ENCODE data around the gene TLE2.

The TLE2 gene

DNA sequence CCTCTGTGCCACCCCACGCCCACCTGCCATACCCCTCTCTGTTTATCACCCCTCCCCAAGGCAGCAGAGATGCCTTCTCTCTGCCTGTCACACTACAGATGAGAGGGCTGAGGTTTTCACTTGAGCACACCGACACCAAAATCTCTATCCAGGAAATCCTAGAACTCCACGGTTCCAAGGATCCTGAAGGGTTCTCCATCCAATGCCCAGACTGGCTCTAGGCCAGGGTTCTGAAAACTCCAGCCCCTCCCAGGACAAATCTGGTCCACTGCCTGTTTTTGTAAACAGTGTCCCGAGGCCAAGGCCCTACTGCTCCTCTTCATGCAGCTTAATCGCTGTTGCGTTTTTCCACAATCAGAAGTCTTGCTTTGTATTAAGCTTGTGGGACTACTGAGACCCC lies 20.1 kb downstream of the TLE2 start:
- Histone ChIP-seq H3K9me3 (ENCODE audit: control insufficient read depth, insufficient read depth, low read depth, low read length) (no peaks in the 10 kb centered on the region), H3K9ac (ENCODE audit: low read length) (no peak overlapping the region), H3K4me1 (ENCODE audit: control insufficient read depth, insufficient read depth, low read length) (peaks cover 14% of the 10 kb centered on the region; the same call in 1 of the 2 replicates), H3K4me3 (ENCODE audit: low read depth, low read length) (no peak overlapping the region), H3K36me3 (ENCODE audit: control insufficient read depth, insufficient read depth, low read length) (no peaks in the 10 kb centered on the region), H3K27me3 (ENCODE audit: control insufficient read depth, insufficient read depth, low read length) (peaks cover 26% of the 10 kb centered on the region; the same call in 1 of the 2 replicates), H3K27ac (ENCODE audit: low read depth, low read length) (no peak overlapping the region)

DNA sequence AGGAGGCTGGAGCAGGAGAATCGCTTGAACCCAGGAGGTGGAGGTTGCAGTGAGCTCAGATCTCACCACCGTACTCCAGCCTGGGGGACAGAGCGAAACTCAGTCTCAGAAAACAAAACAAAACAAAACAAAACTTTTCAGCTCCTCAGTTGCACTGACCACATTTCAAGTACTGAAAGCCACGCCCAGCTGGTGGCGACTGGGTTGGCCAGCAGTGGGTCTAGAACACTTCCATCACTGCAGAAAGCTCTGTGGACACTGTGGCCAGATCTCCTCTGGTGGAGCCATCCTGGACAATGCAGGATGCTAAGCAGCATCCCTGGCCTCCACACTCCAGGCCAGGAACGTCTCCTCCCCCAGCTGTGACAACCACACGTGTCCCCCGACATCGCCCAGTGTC lies 21.1 kb downstream of the TLE2 start:
- no peak overlapping the region for H3K9ac ChIP-seq (ENCODE audit: low read length)
- no peak overlapping the region for H3K27ac ChIP-seq (ENCODE audit: low read depth, low read length)
- no peak overlapping the region for H3K4me3 ChIP-seq (ENCODE audit: low read depth, low read length)
- no peaks in the 10 kb centered on the region for H3K36me3 ChIP-seq (ENCODE audit: control insufficient read depth, insufficient read depth, low read length)
- peaks cover 26% of the 10 kb centered on the region; the same call in 1 of the 2 replicates for H3K27me3 ChIP-seq (ENCODE audit: control insufficient read depth, insufficient read depth, low read length)
- H3K4me1 ChIP-seq (ENCODE audit: control insufficient read depth, insufficient read depth, low read length): peaks cover 12% of the 10 kb centered on the region; the same call in 1 of the 2 replicates
- no peaks in the 10 kb centered on the region for H3K9me3 ChIP-seq (ENCODE audit: control insufficient read depth, insufficient read depth, low read depth, low read length)

GRCh38 chr19:3006075-3006767 lies 22.9 kb downstream of the TLE2 start:
- H3K4me3 ChIP-seq (ENCODE audit: low read depth, low read length): no peak overlapping the region
- H3K27ac ChIP-seq (ENCODE audit: low read depth, low read length): no peak overlapping the region
- no peak overlapping the region for H3K9ac ChIP-seq (ENCODE audit: low read length)
- peaks cover 18% of the 10 kb centered on the region; the same call in 1 of the 2 replicates for H3K27me3 ChIP-seq (ENCODE audit: control insufficient read depth, insufficient read depth, low read length)
- H3K4me1 ChIP-seq (ENCODE audit: control insufficient read depth, insufficient read depth, low read length): 0 out of 2 replicates have a peak, but pooled peaks cover 5% of the 10 kb centered on the region
- no peaks in the 10 kb centered on the region for H3K9me3 ChIP-seq (ENCODE audit: control insufficient read depth, insufficient read depth, low read depth, low read length)
- H3K36me3 ChIP-seq (ENCODE audit: control insufficient read depth, insufficient read depth, low read length): no peaks in the 10 kb centered on the region

GRCh38 chr19:3005345-3005744 lies 23.7 kb downstream of the TLE2 start:
- Histone ChIP-seq H3K27me3 (ENCODE audit: control insufficient read depth, insufficient read depth, low read length) (peaks cover 18% of the 10 kb centered on the region; the same call in 1 of the 2 replicates), H3K27ac (ENCODE audit: low read depth, low read length) (no peak overlapping the region), H3K36me3 (ENCODE audit: control insufficient read depth, insufficient read depth, low read length) (no peaks in the 10 kb centered on the region), H3K4me1 (ENCODE audit: control insufficient read depth, insufficient read depth, low read length) (0 out of 2 replicates have a peak, but pooled peaks cover 5% of the 10 kb centered on the region), H3K9me3 (ENCODE audit: control insufficient read depth, insufficient read depth, low read depth, low read length) (no peaks in the 10 kb centered on the region), H3K4me3 (ENCODE audit: low read depth, low read length) (no peak overlapping the region), H3K9ac (ENCODE audit: low read length) (no peak overlapping the region)

GRCh38 chr19:3004522-3004921 lies 24.6 kb downstream of the TLE2 start:
- H3K27ac ChIP-seq (ENCODE audit: low read depth, low read length): no peak overlapping the region
- H3K36me3 ChIP-seq (ENCODE audit: control insufficient read depth, insufficient read depth, low read length): no peaks in the 10 kb centered on the region
- no peak overlapping the region for H3K9ac ChIP-seq (ENCODE audit: low read length)
- no peaks in the 10 kb centered on the region for H3K9me3 ChIP-seq (ENCODE audit: control insufficient read depth, insufficient read depth, low read depth, low read length)
- no peak overlapping the region for H3K4me3 ChIP-seq (ENCODE audit: low read depth, low read length)
- 0 out of 2 replicates have a peak, but pooled peaks cover 5% of the 10 kb centered on the region for H3K4me1 ChIP-seq (ENCODE audit: control insufficient read depth, insufficient read depth, low read length)
- peaks cover 17% of the 10 kb centered on the region; the same call in 1 of the 2 replicates for H3K27me3 ChIP-seq (ENCODE audit: control insufficient read depth, insufficient read depth, low read length)

GRCh38 chr19:3003046-3003445 lies 26.0 kb downstream of the TLE2 start:
- Histone ChIP-seq H3K4me3 (ENCODE audit: low read depth, low read length) (no peak overlapping the region), H3K9me3 (ENCODE audit: control insufficient read depth, insufficient read depth, low read depth, low read length) (no peaks in the 10 kb centered on the region), H3K4me1 (ENCODE audit: control insufficient read depth, insufficient read depth, low read length) (0 out of 2 replicates have a peak, but pooled peaks cover 5% of the 10 kb centered on the region), H3K27ac (ENCODE audit: low read depth, low read length) (no peak overlapping the region), H3K27me3 (ENCODE audit: control insufficient read depth, insufficient read depth, low read length) (peaks cover 13% of the 10 kb centered on the region; the same call in 1 of the 2 replicates), H3K9ac (ENCODE audit: low read length) (no peak overlapping the region), H3K36me3 (ENCODE audit: control insufficient read depth, insufficient read depth, low read length) (no peaks in the 10 kb centered on the region)

- H3K9ac ChIP-seq (ENCODE audit: low read length): no peak overlapping the region
- H3K27ac ChIP-seq (ENCODE audit: low read depth, low read length): no peak overlapping the region
- H3K9me3 ChIP-seq (ENCODE audit: control insufficient read depth, insufficient read depth, low read depth, low read length): no peaks in the 10 kb centered on the region
- 0 out of 2 replicates have a peak, but pooled peaks cover 5% of the 10 kb centered on the region for H3K4me1 ChIP-seq (ENCODE audit: control insufficient read depth, insufficient read depth, low read length)
- H3K27me3 ChIP-seq (ENCODE audit: control insufficient read depth, insufficient read depth, low read length): peaks cover 16% of the 10 kb centered on the region; the same call in 1 of the 2 replicates
- no peak overlapping the region for H3K4me3 ChIP-seq (ENCODE audit: low read depth, low read length)
- no peaks in the 10 kb centered on the region for H3K36me3 ChIP-seq (ENCODE audit: control insufficient read depth, insufficient read depth, low read length)
Observed at GRCh38 chr19:3001235-3001800, 27.8 kb downstream of the TLE2 start.

DNA sequence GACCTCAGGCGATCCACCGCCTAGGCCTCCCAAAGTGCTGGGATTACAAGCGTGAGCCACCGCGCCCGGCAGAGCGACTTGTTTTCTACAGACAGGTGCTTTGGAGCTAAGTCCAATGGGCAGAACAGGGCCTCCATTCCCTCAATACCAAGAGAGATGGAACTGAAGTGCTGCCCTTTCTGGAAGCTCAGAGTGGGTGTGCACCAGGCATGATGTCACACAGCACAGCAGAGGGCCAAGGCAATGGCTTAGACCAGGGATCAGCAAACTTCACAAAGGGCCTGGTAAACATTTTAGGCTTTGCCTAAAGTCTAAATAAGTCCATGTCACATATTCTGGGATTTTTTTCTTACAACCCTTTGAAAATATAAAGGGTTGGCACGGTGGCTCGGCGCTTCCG lies 30.4 kb downstream of the TLE2 start:
- no peak overlapping the region for H3K9ac ChIP-seq (ENCODE audit: low read length)
- H3K4me3 ChIP-seq (ENCODE audit: low read depth, low read length): no peak overlapping the region
- no peaks in the 10 kb centered on the region for H3K36me3 ChIP-seq (ENCODE audit: control insufficient read depth, insufficient read depth, low read length)
- H3K27me3 ChIP-seq (ENCODE audit: control insufficient read depth, insufficient read depth, low read length): peaks cover 8% of the 10 kb centered on the region; the same call in 1 of the 2 replicates
- no peaks in the 10 kb centered on the region for H3K4me1 ChIP-seq (ENCODE audit: control insufficient read depth, insufficient read depth, low read length)
- no peaks in the 10 kb centered on the region for H3K9me3 ChIP-seq (ENCODE audit: control insufficient read depth, insufficient read depth, low read depth, low read length)
- H3K27ac ChIP-seq (ENCODE audit: low read depth, low read length): no peak overlapping the region

DNA sequence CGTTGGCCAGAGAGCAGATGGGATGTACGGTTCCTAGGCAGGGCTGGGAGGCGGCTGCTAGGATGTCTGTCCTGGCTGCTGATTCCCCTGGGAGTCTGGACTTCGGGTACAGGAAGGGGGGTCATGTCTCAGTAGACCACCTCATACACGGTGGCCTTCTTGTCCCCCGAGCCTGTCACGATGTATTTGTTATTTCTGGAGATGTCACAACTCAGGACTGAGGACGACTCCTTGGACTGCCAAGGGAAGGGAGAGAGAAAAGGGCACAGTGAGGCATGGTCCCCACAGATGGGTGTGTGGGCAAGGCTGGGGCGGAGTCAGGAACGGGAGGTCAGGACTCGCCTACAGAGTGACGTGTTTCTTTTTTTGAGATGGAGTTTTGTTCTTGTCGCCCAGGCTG lies 31.4 kb downstream of the TLE2 start:
- no peaks in the 10 kb centered on the region for H3K9me3 ChIP-seq (ENCODE audit: control insufficient read depth, insufficient read depth, low read depth, low read length)
- no peak overlapping the region for H3K27ac ChIP-seq (ENCODE audit: low read depth, low read length)
- H3K4me3 ChIP-seq (ENCODE audit: low read depth, low read length): no peak overlapping the region
- H3K9ac ChIP-seq (ENCODE audit: low read length): no peak overlapping the region
- H3K27me3 ChIP-seq (ENCODE audit: control insufficient read depth, insufficient read depth, low read length): peaks cover 8% of the 10 kb centered on the region; the same call in 1 of the 2 replicates
- H3K36me3 ChIP-seq (ENCODE audit: control insufficient read depth, insufficient read depth, low read length): no peaks in the 10 kb centered on the region
- H3K4me1 ChIP-seq (ENCODE audit: control insufficient read depth, insufficient read depth, low read length): no peaks in the 10 kb centered on the region

- H3K27me3 ChIP-seq (ENCODE audit: control insufficient read depth, insufficient read depth, low read length): peaks cover 15% of the 10 kb centered on the region; the same call in 1 of the 2 replicates
- no peak overlapping the region for H3K27ac ChIP-seq (ENCODE audit: low read depth, low read length)
- no peaks in the 10 kb centered on the region for H3K4me1 ChIP-seq (ENCODE audit: control insufficient read depth, insufficient read depth, low read length)
- no peak overlapping the region for H3K9ac ChIP-seq (ENCODE audit: low read length)
- no peak overlapping the region for H3K4me3 ChIP-seq (ENCODE audit: low read depth, low read length)
- no peaks in the 10 kb centered on the region for H3K36me3 ChIP-seq (ENCODE audit: control insufficient read depth, insufficient read depth, low read length)
- H3K9me3 ChIP-seq (ENCODE audit: control insufficient read depth, insufficient read depth, low read depth, low read length): no peaks in the 10 kb centered on the region
Observed at GRCh38 chr19:2994588-2995131, 34.4 kb downstream of the TLE2 start.

DNA sequence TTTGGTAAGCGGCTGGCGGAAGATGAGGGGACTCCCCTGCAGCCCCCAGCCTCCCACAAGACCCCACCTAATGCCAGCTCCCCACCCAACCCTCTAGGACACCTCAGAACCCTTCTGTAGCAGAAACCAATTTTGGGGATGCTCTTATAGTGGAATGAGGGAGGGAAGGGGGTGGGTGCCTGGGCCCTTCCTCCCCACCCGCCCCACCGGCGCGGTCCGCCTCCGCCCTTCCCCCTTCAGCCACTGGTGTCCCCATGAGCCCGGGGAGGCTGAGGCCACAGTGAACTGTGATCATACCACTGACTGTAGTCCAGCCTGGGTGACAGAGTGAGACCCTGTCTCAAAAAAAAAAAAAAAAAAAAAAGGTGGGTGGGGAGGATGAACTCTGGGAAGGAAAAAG lies 35.5 kb downstream of the TLE2 start:
- Histone ChIP-seq H3K9me3 (ENCODE audit: control insufficient read depth, insufficient read depth, low read depth, low read length) (no peaks in the 10 kb centered on the region), H3K27ac (ENCODE audit: low read depth, low read length) (no peak overlapping the region), H3K9ac (ENCODE audit: low read length) (no peak overlapping the region), H3K27me3 (ENCODE audit: control insufficient read depth, insufficient read depth, low read length) (peaks cover 26% of the 10 kb centered on the region; the same call in 1 of the 2 replicates), H3K4me1 (ENCODE audit: control insufficient read depth, insufficient read depth, low read length) (no peaks in the 10 kb centered on the region), H3K36me3 (ENCODE audit: control insufficient read depth, insufficient read depth, low read length) (no peaks in the 10 kb centered on the region), H3K4me3 (ENCODE audit: low read depth, low read length) (no peak overlapping the region)
